ENCODE measurements around the gene FREY1.

Gene FREY1

DNA sequence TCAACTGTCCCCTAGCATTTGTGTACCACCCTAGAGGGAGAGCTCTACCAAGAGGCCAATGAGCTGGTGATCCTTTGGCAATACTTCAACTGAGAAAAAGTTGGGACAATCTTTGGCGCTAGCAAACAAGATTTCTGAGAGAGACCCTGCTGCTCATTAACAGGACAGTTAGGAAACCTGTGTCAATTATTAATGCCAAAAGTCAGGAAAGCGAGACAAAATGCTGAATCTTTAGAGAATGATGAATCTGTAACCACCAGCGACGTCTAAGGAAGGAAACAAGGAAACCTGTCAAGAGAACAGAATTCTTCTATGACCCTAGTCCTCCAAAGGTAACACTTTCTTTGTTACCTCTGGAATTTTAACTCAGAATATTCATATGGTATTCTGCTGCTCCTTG is 35.3 kb upstream of the FREY1 start:
- Histone ChIP-seq H2AFZ (no peak overlapping the region), H3K4me2 (ENCODE audit: low read length) (no peak overlapping the region), H3K9ac (no peak overlapping the region), H3K79me2 (no peaks in the 10 kb centered on the region), H3K4me3 (ENCODE audit: low read depth, low read length) (no peak overlapping the region), H3K27ac (no peak overlapping the region), H3K9me3 (ENCODE audit: control insufficient read depth, low read length) (no peaks in the 10 kb centered on the region), H3K4me1 (no peaks in the 10 kb centered on the region), H3K36me3 (ENCODE audit: control insufficient read depth, insufficient read depth, low read length) (no peaks in the 10 kb centered on the region), H3K27me3 (ENCODE audit: control insufficient read depth, insufficient read depth, low read length) (no peaks in the 10 kb centered on the region)
- TF ChIP-seq, protein P1, sequence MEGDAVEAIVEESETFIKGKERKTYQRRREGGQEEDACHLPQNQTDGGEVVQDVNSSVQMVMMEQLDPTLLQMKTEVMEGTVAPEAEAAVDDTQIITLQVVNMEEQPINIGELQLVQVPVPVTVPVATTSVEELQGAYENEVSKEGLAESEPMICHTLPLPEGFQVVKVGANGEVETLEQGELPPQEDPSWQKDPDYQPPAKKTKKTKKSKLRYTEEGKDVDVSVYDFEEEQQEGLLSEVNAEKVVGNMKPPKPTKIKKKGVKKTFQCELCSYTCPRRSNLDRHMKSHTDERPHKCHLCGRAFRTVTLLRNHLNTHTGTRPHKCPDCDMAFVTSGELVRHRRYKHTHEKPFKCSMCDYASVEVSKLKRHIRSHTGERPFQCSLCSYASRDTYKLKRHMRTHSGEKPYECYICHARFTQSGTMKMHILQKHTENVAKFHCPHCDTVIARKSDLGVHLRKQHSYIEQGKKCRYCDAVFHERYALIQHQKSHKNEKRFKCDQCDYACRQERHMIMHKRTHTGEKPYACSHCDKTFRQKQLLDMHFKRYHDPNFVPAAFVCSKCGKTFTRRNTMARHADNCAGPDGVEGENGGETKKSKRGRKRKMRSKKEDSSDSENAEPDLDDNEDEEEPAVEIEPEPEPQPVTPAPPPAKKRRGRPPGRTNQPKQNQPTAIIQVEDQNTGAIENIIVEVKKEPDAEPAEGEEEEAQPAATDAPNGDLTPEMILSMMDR (IDR thresholded peaks at IDR 0.05): no peak

DNA sequence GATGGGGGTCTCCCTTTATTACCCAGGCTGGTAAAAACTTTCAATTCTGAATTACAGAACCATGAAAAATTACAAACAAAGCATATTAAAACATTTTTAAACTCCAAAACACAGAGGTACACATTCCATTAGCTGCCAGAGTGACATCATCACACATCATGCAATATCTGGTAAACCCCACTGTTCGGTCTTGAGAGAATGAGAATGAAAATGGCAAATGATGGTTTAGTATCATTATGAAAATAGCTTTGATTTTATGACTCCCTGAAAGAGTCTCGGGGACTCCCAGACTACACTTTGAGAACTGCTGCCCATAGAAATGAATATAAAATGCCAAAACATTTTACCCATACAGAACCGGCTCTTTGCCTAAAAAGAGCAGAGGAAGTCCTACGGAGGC is 34.2 kb upstream of the FREY1 start:
- Histone ChIP-seq H3K9me3 (ENCODE audit: control insufficient read depth, low read length) (no peaks in the 10 kb centered on the region), H3K9ac (no peak overlapping the region), H3K4me2 (ENCODE audit: low read length) (no peak overlapping the region), H2AFZ (no peak overlapping the region), H3K4me1 (no peaks in the 10 kb centered on the region), H3K4me3 (ENCODE audit: low read depth, low read length) (no peak overlapping the region), H3K27ac (no peak overlapping the region), H3K27me3 (ENCODE audit: control insufficient read depth, insufficient read depth, low read length) (no peaks in the 10 kb centered on the region), H3K36me3 (ENCODE audit: control insufficient read depth, insufficient read depth, low read length) (no peaks in the 10 kb centered on the region), H3K79me2 (no peaks in the 10 kb centered on the region)
- TF ChIP-seq, protein P1 (IDR thresholded peaks at IDR 0.05): no peak

DNA sequence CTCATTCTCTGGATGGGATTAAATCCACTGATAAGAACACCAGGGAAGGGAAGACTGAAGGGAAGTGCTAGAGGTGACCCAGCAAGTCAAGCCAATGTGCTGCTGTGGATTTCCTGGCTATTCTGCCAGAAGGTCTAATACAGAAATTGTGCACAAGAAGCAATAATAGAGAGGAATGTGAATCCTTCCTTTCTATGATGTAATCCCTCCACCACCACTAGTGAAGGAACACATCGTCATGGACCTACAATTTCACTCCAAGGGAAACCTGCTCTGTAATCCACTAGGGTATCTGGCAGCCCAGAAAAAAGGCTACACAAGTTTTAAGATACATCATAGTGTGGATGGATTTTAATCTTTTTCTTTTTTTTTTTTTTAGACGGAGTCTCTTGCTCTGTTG is 32.8 kb upstream of the FREY1 start:
- Histone ChIP-seq H3K79me2 (no peaks in the 10 kb centered on the region), H3K4me2 (ENCODE audit: low read length) (no peak overlapping the region), H3K27ac (no peak overlapping the region), H3K36me3 (ENCODE audit: control insufficient read depth, insufficient read depth, low read length) (no peaks in the 10 kb centered on the region), H3K4me1 (peaks cover 2% of the 10 kb centered on the region), H3K4me3 (ENCODE audit: low read depth, low read length) (no peak overlapping the region), H3K27me3 (ENCODE audit: control insufficient read depth, insufficient read depth, low read length) (no peaks in the 10 kb centered on the region), H2AFZ (no peak overlapping the region), H3K9me3 (ENCODE audit: control insufficient read depth, low read length) (no peaks in the 10 kb centered on the region), H3K9ac (no peak overlapping the region)
- TF ChIP-seq, protein P1 (IDR thresholded peaks at IDR 0.05): no peak

DNA sequence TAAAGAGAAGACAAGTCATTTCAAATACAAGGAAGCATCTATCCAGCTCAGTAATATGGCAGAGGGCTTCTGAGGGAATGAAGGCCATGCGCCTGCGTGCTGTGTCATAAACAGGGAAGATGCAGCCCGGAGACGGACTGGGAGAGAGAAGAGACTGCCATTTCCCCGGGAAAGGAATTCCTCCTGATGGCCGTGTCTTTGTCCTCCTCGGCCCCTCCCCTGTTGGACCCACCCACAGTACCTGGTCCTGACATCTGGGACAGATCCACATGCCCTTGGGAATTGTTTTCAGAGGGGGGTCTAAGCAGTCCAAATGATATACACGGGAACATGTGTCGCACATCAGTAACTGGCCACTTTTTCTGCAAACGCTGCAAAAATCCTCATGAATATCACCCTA is 30.8 kb upstream of the FREY1 start:
- Histone ChIP-seq H3K4me3 (ENCODE audit: low read depth, low read length) (no peak overlapping the region), H3K27ac (no peak overlapping the region), H3K4me2 (ENCODE audit: low read length) (no peak overlapping the region), H3K79me2 (no peaks in the 10 kb centered on the region), H3K9ac (no peak overlapping the region), H3K9me3 (ENCODE audit: control insufficient read depth, low read length) (no peaks in the 10 kb centered on the region), H3K4me1 (peaks cover 6% of the 10 kb centered on the region), H3K27me3 (ENCODE audit: control insufficient read depth, insufficient read depth, low read length) (no peaks in the 10 kb centered on the region), H3K36me3 (ENCODE audit: control insufficient read depth, insufficient read depth, low read length) (no peaks in the 10 kb centered on the region), H2AFZ (no peak overlapping the region)
- TF ChIP-seq, protein P1 (IDR thresholded peaks at IDR 0.05): no peak

DNA sequence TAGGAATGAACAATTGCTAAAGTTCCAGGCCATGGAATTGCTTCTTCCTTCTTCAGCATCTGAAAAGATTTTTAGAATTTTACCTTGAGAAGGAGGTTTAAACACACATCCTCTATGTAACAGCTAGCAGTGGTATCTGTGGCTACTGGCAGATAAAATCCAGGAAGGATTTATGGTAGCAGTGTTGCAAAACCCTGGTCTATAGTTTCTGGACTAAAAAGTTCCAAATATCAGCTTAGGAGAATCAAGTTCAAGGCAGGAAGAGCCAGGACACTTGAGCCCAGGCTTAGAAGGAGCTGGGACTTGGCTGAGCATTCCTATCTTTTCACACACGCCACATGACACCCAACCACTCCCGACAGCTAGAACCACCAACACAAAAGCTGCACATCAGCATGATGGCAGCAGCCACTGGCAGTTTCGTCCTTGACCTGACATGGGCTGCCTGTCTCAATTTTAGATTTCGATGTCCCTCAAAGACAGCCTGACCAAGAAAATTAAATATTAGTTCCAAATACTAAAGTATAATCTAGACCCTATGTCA is 29.5 kb upstream of the FREY1 start:
- Histone ChIP-seq H3K36me3 (ENCODE audit: control insufficient read depth, insufficient read depth, low read length) (no peaks in the 10 kb centered on the region), H3K4me1 (peaks cover 6% of the 10 kb centered on the region), H3K4me2 (ENCODE audit: low read length) (no peak overlapping the region), H3K79me2 (no peaks in the 10 kb centered on the region), H3K9me3 (ENCODE audit: control insufficient read depth, low read length) (no peaks in the 10 kb centered on the region), H3K9ac (no peak overlapping the region), H3K27ac (no peak overlapping the region), H2AFZ (no peak overlapping the region), H3K27me3 (ENCODE audit: control insufficient read depth, insufficient read depth, low read length) (no peaks in the 10 kb centered on the region), H3K4me3 (ENCODE audit: low read depth, low read length) (no peak overlapping the region)
- TF ChIP-seq, protein P1 (IDR thresholded peaks at IDR 0.05): no peak

All from parathyroid adenoma (tissue), 2 donors.